HL-60 (cell line): ENCODE data around the gene AMMECR1.

ENCODE experiments used
- TF ChIP-seq, protein P1 (sequence below): IDR thresholded peaks from 2 replicates; pipeline ENCODE4 v1.6.1; 2012; ENCODE audit warnings: low read depth; ENCODE audit not compliant: insufficient replicate concordance
- TF ChIP-seq, protein P2 (sequence below): IDR thresholded peaks from one replicate; pipeline ENCODE4 v1.5.1; 2011; ENCODE audit warnings: low read length, control low read depth, inconsistent platforms; ENCODE audit not compliant: insufficient read depth

DNA sequence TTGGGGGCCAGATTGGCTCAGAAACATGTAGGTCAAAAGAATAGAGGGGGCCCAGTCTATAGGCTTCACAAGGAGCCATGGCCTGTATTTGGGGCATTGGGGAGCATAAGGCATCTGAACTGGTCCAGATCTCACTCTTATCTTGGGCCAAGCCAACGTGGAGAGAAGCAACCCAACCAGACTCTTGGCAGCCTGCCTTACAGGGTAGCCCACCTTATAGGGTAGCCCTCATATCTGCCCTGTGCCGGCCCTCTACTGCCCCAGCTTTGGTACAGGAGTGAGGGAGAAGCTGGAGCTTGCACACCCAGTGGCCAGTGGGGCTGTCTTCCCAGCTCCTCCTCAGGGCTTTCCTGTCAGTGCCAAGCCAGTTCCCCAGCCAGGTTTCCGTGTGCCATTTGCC, 142.2 kb downstream of the AMMECR1 start:
- TF ChIP-seq, protein P1, sequence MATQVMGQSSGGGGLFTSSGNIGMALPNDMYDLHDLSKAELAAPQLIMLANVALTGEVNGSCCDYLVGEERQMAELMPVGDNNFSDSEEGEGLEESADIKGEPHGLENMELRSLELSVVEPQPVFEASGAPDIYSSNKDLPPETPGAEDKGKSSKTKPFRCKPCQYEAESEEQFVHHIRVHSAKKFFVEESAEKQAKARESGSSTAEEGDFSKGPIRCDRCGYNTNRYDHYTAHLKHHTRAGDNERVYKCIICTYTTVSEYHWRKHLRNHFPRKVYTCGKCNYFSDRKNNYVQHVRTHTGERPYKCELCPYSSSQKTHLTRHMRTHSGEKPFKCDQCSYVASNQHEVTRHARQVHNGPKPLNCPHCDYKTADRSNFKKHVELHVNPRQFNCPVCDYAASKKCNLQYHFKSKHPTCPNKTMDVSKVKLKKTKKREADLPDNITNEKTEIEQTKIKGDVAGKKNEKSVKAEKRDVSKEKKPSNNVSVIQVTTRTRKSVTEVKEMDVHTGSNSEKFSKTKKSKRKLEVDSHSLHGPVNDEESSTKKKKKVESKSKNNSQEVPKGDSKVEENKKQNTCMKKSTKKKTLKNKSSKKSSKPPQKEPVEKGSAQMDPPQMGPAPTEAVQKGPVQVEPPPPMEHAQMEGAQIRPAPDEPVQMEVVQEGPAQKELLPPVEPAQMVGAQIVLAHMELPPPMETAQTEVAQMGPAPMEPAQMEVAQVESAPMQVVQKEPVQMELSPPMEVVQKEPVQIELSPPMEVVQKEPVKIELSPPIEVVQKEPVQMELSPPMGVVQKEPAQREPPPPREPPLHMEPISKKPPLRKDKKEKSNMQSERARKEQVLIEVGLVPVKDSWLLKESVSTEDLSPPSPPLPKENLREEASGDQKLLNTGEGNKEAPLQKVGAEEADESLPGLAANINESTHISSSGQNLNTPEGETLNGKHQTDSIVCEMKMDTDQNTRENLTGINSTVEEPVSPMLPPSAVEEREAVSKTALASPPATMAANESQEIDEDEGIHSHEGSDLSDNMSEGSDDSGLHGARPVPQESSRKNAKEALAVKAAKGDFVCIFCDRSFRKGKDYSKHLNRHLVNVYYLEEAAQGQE: no peak
- TF ChIP-seq, protein P2, sequence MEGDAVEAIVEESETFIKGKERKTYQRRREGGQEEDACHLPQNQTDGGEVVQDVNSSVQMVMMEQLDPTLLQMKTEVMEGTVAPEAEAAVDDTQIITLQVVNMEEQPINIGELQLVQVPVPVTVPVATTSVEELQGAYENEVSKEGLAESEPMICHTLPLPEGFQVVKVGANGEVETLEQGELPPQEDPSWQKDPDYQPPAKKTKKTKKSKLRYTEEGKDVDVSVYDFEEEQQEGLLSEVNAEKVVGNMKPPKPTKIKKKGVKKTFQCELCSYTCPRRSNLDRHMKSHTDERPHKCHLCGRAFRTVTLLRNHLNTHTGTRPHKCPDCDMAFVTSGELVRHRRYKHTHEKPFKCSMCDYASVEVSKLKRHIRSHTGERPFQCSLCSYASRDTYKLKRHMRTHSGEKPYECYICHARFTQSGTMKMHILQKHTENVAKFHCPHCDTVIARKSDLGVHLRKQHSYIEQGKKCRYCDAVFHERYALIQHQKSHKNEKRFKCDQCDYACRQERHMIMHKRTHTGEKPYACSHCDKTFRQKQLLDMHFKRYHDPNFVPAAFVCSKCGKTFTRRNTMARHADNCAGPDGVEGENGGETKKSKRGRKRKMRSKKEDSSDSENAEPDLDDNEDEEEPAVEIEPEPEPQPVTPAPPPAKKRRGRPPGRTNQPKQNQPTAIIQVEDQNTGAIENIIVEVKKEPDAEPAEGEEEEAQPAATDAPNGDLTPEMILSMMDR: no peak
